OCI-LY7 (cell line): Measurements from ENCODE around the gene PLEKHA5. TPM values are rescaled to one million over a fixed set of nuclear protein-coding genes. Genes with fewer than 3 reads are reported as not detected.
"Not testable (repeated sequence)": the region's sequence is repeated elsewhere in the genome, so short reads cannot be mapped to it uniquely, and the experiment has no call there.

Experiments
- BruUV-seq: library from RNA; stranded (reverse); fragments of 400-500 nt; replicated peaks from 2 replicates; lab custom pipeline; 2021; lab: Mats Ljungman, UMichigan
- CTCF ChIA-PET: fragments of 300-600 bp; sonication (Branson Sonifier 250); formaldehyde crosslinking; loops from one replicate; lab custom pipeline; 2022; ENCODE audit warnings: antibody characterized with exemption; ENCODE audit not compliant: unreplicated experiment; lab: Charles Lee
- POLR2A ChIA-PET: fragments of 300-600 bp; sonication (Branson Sonifier 250); formaldehyde crosslinking; loops from one replicate; lab custom pipeline; 2022; ENCODE audit warnings: antibody characterized with exemption; lab: Charles Lee
- DNase-seq: peaks from one replicate; pipeline ENCODE4 v3.0.0-alpha.2; 2015; ENCODE audit warnings: low spot score
- H2AFZ ChIP-seq: fragments of 200-600 bp; sonication (generic), shearing (Covaris generic); 2 replicates; pipeline ENCODE4 v1.6.1; 2014; ENCODE audit warnings: mild to moderate bottlenecking, antibody characterized with exemption, low read length, moderate library complexity
- H3K27ac ChIP-seq: fragments of 200-600 bp; sonication (generic); 2 replicates; pipeline ENCODE4 v1.5.1; 2014; ENCODE audit warnings: mixed run types, low read depth, mild to moderate bottlenecking, moderate library complexity, low read length, inconsistent platforms; ENCODE audit not compliant: poor library complexity, severe bottlenecking
- H3K36me3 ChIP-seq: fragments of 200-600 bp; sonication (generic); 2 replicates; pipeline ENCODE4 v1.6.1; 2014; ENCODE audit warnings: mild to moderate bottlenecking, antibody characterized with exemption, low read length, moderate library complexity, mixed read lengths; ENCODE audit not compliant: insufficient read depth
- H3K4me1 ChIP-seq: fragments of 200-600 bp; sonication (generic); 2 replicates; pipeline ENCODE4 v1.5.1; 2014; ENCODE audit warnings: mild to moderate bottlenecking, low read length; ENCODE audit not compliant: insufficient read depth, poor library complexity, severe bottlenecking
- H3K4me2 ChIP-seq: fragments of 200-600 bp; sonication (generic); 2 replicates; pipeline ENCODE4 v1.6.1; 2014; ENCODE audit warnings: mild to moderate bottlenecking, low read length
- H3K4me3 ChIP-seq: fragments of 200-600 bp; sonication (generic); 2 replicates; pipeline ENCODE4 v1.5.1; 2014; ENCODE audit warnings: mild to moderate bottlenecking, low read depth, low read length; ENCODE audit not compliant: poor library complexity, severe bottlenecking
- H3K79me2 ChIP-seq: fragments of 200-600 bp; sonication (generic); 2 replicates; pipeline ENCODE4 v1.6.1; 2016; ENCODE audit warnings: low read depth, mild to moderate bottlenecking, low read length, moderate library complexity, mixed read lengths; ENCODE audit not compliant: insufficient read depth
- H3K9me2 ChIP-seq: fragments of 200-600 bp; sonication (generic); 2 replicates; pipeline ENCODE4 v1.6.1; 2016; ENCODE audit warnings: mild to moderate bottlenecking, low read length, mixed read lengths; ENCODE audit not compliant: insufficient read depth
- H3K9me3 ChIP-seq: fragments of 200-600 bp; sonication (generic); 2 replicates; pipeline ENCODE4 v1.6.1; 2014; ENCODE audit warnings: mild to moderate bottlenecking, mixed run types, low read length, mixed read lengths
- H4K20me1 ChIP-seq: fragments of 200-600 bp; sonication (generic); 2 replicates; pipeline ENCODE4 v1.6.1; 2014; ENCODE audit warnings: mild to moderate bottlenecking, antibody characterized with exemption, low read length, moderate library complexity, mixed read lengths; ENCODE audit not compliant: insufficient read depth
- CTCF ChIP-seq: fragments of 200-600 bp; sonication (generic); conservative IDR thresholded peaks from 2 replicates; pipeline ENCODE4 v1.5.1; 2014; ENCODE audit warnings: mild to moderate bottlenecking, antibody characterized with exemption, low read length, moderate library complexity, mixed read lengths
- EZH2phosphoT487 ChIP-seq: fragments of 200-600 bp; sonication (generic); IDR thresholded peaks from 2 replicates; pipeline ENCODE4 v1.6.1; 2018; ENCODE audit warnings: low read depth, borderline replicate concordance, mild to moderate bottlenecking, mixed run types, antibody characterized with exemption, low read length, moderate library complexity, mixed read lengths
- intact Hi-C: fragments of 100-400 bp; cut with micrococcal nuclease; formaldehyde crosslinking; loops from one replicate; pipeline ENCODE4 v1.10.0; 2022; ENCODE audit not compliant: unreplicated experiment
- total RNA-seq, 2 experiments: library from RNA; depleted of rRNA in 1 of 2; stranded (reverse); fragments of >200 nt in 1 of 2; shearing (Covaris generic) in 1 of 2; gene quantifications; 2 replicates each; pipeline ENCODE4 v1.2.3, GENCODE V29; 2014 to 2022

PLEKHA5 gene
- total RNA-seq, 2 experiments from 2014 or later, result 2.7 TPM; not detected in 1

- H3K9me2 ChIP-seq, result no peaks in the 10 kb centered on the region
- intact Hi-C loops, result no loop called here
- TF ChIP-seq EZH2phosphoT487 (no peak), CTCF (no peak)
- H3K4me2 ChIP-seq, result no peak overlapping the region
- H3K27ac ChIP-seq, result no peak overlapping the region
- no peaks in the 10 kb centered on the region for H3K9me3 ChIP-seq
- POLR2A ChIA-PET, result no interaction called here
- CTCF ChIA-PET, result no interaction called here
- BruUV-seq, result no TSS peak
- H3K36me3 ChIP-seq, result no peaks in the 10 kb centered on the region
- no peak overlapping the region for H2AFZ ChIP-seq
- no peaks in the 10 kb centered on the region for H4K20me1 ChIP-seq
- DNase-seq, result no peak
- no peak overlapping the region for H3K4me3 ChIP-seq
- no peaks in the 10 kb centered on the region for H3K4me1 ChIP-seq
- no peaks in the 10 kb centered on the region for H3K79me2 ChIP-seq
These were observed 40.9 kb upstream of the PLEKHA5 start for GRCh38 chr12:19088606-19089005.

GRCh38 chr12:19092482-19092881, 37.1 kb upstream of the PLEKHA5 start:
- BruUV-seq, H3K79me2 ChIP-seq, H3K4me3 ChIP-seq, H3K36me3 ChIP-seq, H2AFZ ChIP-seq, H3K9me2 ChIP-seq, CTCF ChIA-PET, DNase-seq, H3K4me1 ChIP-seq, H4K20me1 ChIP-seq, H3K4me2 ChIP-seq, POLR2A ChIA-PET, H3K27ac ChIP-seq, H3K9me3 ChIP-seq, intact Hi-C loops: not testable (repeated sequence)

- POLR2A ChIA-PET, result no interaction called here
- Histone ChIP-seq H3K9me2 (no peaks in the 10 kb centered on the region), H2AFZ (no peak overlapping the region), H3K9me3 (no peaks in the 10 kb centered on the region), H3K36me3 (no peaks in the 10 kb centered on the region), H3K4me1 (no peaks in the 10 kb centered on the region), H3K27ac (no peak overlapping the region), H3K4me3 (no peak overlapping the region), H4K20me1 (no peaks in the 10 kb centered on the region), H3K4me2 (no peak overlapping the region), H3K79me2 (no peaks in the 10 kb centered on the region)
- TF ChIP-seq EZH2phosphoT487, result no peak
- TF ChIP-seq CTCF, result no peak
- intact Hi-C loops, result no loop called here
- CTCF ChIA-PET, result no interaction called here
- DNase-seq, result no peak
- no TSS peak for BruUV-seq
These were observed 36.3 kb upstream of the PLEKHA5 start for GRCh38 chr12:19093218-19093617.
